IgD-negative memory B cell (primary cell): ENCODE measurements around the gene ZFAND2A. TPM values are rescaled to one million over a fixed set of nuclear protein-coding genes. Genes with fewer than 3 reads are reported as not detected.
"Not testable (repeated sequence)": the region's sequence is repeated elsewhere in the genome, so short reads cannot be mapped to it uniquely, and the experiment has no call there.

Source experiments
- H3K27ac Mint-ChIP-seq, 3 donors: one replicate each; pipeline ENCODE4 v1.8.0; 2020 to 2022; ENCODE audit warnings: mild to moderate bottlenecking in 3 of 3, mixed read lengths in 3 of 3, moderate library complexity in 1 of 3
- H3K27me3 Mint-ChIP-seq: one replicate; pipeline ENCODE4 v1.8.0; 2021; ENCODE audit warnings: mixed read lengths
- H3K36me3 Mint-ChIP-seq: one replicate; pipeline ENCODE4 v1.8.0; 2020; ENCODE audit warnings: mild to moderate bottlenecking, mixed read lengths
- H3K4me1 Mint-ChIP-seq, 3 donors: one replicate each; pipeline ENCODE4 v1.8.0; 2020 to 2022; ENCODE audit warnings: mixed read lengths in 3 of 3, mild to moderate bottlenecking in 1 of 3
- H3K4me3 Mint-ChIP-seq, 4 donors: one replicate each; pipeline ENCODE4 v1.8.0; 2020 to 2022; ENCODE audit warnings: mild to moderate bottlenecking in 4 of 4, mixed read lengths in 4 of 4, moderate library complexity in 3 of 4
- H3K9me3 Mint-ChIP-seq, 3 donors: one replicate each; pipeline ENCODE4 v1.8.0; 2020 to 2021; ENCODE audit warnings: mixed read lengths in 3 of 3, mild to moderate bottlenecking in 1 of 3
- polyA plus RNA-seq: library from polyadenylated mRNA; unstranded; fragments of 300-500 nt; fragmentation: Illumina TruSeq; gene quantifications from one replicate; pipeline ENCODE4 v1.2.3, GENCODE V29; 2021

The ZFAND2A gene, protein sequence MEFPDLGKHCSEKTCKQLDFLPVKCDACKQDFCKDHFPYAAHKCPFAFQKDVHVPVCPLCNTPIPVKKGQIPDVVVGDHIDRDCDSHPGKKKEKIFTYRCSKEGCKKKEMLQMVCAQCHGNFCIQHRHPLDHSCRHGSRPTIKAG
- polyA plus RNA-seq: 51.1 TPM

DNA sequence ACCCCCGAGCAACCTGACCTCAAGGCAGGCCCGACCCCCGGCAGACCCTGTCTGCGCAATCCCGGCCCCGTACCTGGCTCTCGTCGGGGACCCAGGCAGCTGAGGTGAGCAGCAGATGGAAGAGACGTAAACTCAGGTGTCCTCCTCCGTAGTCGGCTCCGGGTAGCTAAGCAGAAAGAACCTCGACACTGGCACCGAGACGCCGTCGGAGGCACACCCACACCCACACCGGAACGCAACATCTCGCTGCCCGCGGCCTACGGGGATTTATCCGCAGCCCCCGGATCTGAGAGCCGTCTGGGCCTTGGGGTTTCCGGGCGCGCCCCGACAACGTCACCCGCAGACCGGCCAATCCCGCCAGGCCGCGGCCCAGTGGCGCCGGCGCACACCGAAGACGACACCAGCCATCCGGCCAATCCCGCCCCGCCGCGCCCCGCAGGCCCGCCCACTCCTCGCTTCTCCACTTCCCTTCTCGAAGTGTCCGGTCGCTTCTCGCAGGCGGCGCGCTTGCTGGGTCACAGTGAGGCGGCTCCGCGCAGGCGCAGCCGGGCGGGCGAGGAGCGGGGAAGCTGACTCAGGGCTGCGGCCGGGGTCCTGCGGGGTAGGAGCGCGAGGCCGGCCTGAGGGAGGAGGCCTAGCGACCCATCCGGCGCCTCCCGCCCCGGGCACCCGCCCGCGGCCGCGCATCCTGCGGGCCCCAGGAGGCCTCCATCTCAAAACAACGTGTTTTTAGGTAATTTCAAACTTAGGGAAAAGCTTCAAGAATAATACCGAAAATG lies at the start of gene ZFAND2A:
ZFAND2A (minus strand) TSS at position 306 of the 779 bp plus-strand sequence. CDS start 1,984 bp downstream, outside the sequence.
- H3K9me3 Mint-ChIP-seq: no peaks in the 10 kb centered on the region

DNA sequence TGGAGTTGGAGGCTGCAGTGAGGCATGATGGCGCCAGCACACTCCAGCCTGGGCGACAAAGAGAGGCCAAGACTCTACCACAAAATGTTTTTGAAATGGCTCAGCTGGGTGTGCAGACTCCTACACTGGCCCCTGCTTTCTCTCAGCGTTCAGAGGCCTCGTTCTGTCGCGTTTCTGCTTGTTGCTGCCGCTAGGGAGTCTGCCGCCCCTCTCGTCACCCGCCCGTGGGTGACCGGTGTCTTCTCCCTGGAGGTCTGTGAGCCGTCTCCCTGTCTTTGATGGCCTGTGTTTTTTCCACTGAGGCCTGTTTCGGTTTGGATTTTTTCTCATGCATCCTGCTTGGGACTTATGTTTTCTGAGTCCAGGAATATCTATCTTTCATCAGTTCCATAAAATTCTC lies 49.1 kb upstream of the ZFAND2A start:
- Mint-ChIP-seq H3K4me3 (no peak overlapping the region), H3K27me3 (peaks cover 19% of the 10 kb centered on the region), H3K27ac (no peak overlapping the region), H3K36me3 (no peaks in the 10 kb centered on the region), H3K9me3 (no peaks in the 10 kb centered on the region), H3K4me1 (no peaks in the 10 kb centered on the region)

More for the DNA sequence above, at the start of gene ZFAND2A:
- Mint-ChIP-seq H3K27me3 (no peaks in the 10 kb centered on the region), H3K4me1 (peaks cover 17 to 21% (median 20%) of the 10 kb centered on the region in 3 donors), H3K4me3 (peak within 1 kb of the TSS; percentile 88 to 94 (median 92)), H3K27ac (peak within 1 kb of the TSS; percentile 74 to 93 (median 89)), H3K36me3 (peaks cover 3% of the 10 kb centered on the region)

- H3K36me3 Mint-ChIP-seq, H3K9me3 Mint-ChIP-seq, H3K4me1 Mint-ChIP-seq, H3K27ac Mint-ChIP-seq, H3K4me3 Mint-ChIP-seq: not testable (repeated sequence)
- peaks cover 16% of the 10 kb centered on the region for H3K27me3 Mint-ChIP-seq
Measured at GRCh38 chr7:1205742-1206141, 45.7 kb upstream of the ZFAND2A start.

- no peaks in the 10 kb centered on the region for H3K9me3 Mint-ChIP-seq
- H3K4me3 Mint-ChIP-seq: no peak overlapping the region
- peaks cover 6% of the 10 kb centered on the region for H3K27me3 Mint-ChIP-seq
- H3K4me1 Mint-ChIP-seq: no peaks in the 10 kb centered on the region
- H3K27ac Mint-ChIP-seq: no peak overlapping the region
- no peaks in the 10 kb centered on the region for H3K36me3 Mint-ChIP-seq
Measured at GRCh38 chr7:1204460-1205140, 44.6 kb upstream of the ZFAND2A start.

DNA sequence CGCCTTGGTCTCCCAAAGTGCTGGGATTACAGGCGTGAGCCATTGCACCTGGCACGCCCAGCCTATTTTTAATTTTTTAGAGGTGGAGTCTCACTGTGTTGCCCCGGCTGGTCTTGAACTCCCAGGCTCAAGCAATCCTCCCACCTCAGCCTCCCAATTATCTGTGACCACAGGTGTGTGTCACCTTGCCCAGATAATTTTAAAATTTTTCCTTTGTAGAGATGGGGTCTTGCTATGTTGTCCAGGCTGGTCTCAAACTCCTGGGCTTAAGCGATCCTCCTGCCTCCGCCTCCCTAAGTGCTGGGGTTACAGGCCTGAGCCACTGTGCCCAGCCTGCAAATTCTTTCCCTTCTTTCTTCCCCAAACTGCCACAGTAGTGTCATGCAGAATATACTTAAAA lies 42.9 kb upstream of the ZFAND2A start:
- not testable (repeated sequence) for H3K9me3 Mint-ChIP-seq, H3K4me3 Mint-ChIP-seq, H3K36me3 Mint-ChIP-seq, H3K4me1 Mint-ChIP-seq, H3K27ac Mint-ChIP-seq, H3K27me3 Mint-ChIP-seq

DNA sequence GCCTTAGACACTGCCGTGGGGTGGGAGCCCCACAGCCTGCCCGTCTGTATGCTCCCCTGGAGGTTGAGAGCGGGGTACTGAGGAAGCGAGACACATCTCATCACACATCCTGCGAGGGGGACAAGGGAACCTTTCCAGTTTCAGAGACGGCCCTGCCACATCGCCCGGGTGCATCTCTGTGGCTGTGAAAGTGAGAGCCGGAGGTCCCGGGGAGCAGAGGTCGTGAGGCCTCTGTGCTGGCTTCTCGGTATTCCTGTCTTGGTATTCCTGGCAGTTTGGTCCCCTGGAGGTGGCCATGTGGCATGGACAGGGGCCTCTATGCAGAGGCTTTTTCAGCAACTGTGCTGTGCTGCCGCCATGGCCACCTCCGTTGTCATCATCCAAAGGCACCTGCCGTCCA lies 41.9 kb upstream of the ZFAND2A start:
- Mint-ChIP-seq H3K4me3 (no peak overlapping the region), H3K36me3 (no peaks in the 10 kb centered on the region), H3K4me1 (no peaks in the 10 kb centered on the region), H3K9me3 (no peaks in the 10 kb centered on the region), H3K27ac (no peak overlapping the region), H3K27me3 (no peaks in the 10 kb centered on the region)

GRCh38 chr7:1200045-1200444 lies 40.0 kb upstream of the ZFAND2A start:
- Mint-ChIP-seq H3K27ac (no peak overlapping the region), H3K4me1 (no peaks in the 10 kb centered on the region), H3K27me3 (peaks cover 2% of the 10 kb centered on the region), H3K36me3 (no peaks in the 10 kb centered on the region), H3K4me3 (no peak overlapping the region), H3K9me3 (no peaks in the 10 kb centered on the region)

- Mint-ChIP-seq H3K36me3 (no peaks in the 10 kb centered on the region), H3K27me3 (peaks cover 7% of the 10 kb centered on the region), H3K4me3 (no peak overlapping the region), H3K9me3 (no peaks in the 10 kb centered on the region), H3K4me1 (no peaks in the 10 kb centered on the region), H3K27ac (no peak overlapping the region)
Measured at GRCh38 chr7:1197997-1198625, 38.1 kb upstream of the ZFAND2A start.

DNA sequence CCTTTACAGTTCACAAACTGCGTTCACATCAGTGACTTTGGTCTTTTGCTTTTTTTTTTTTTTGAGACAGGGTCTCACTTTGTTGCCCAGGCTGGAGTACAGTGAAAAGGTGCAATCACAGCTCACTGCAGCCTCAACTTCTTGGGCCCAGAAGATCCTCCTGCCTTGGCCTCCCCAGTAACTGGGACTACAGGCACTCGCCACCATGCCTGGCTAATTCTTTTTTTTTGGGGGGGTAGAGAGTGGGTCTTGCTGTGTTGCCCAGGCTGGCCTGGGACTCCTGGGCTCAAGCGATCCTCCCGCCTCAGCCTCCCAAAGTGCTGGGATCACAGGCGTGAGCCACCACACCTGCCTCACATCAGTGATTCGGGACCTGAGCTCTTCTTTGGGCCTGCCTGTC lies 37.0 kb upstream of the ZFAND2A start:
- H3K4me3 Mint-ChIP-seq: no peak overlapping the region
- H3K9me3 Mint-ChIP-seq: no peaks in the 10 kb centered on the region
- H3K36me3 Mint-ChIP-seq: peaks cover 2% of the 10 kb centered on the region
- H3K27ac Mint-ChIP-seq: no peak overlapping the region
- peaks cover 0 to 2% (median 0%) of the 10 kb centered on the region in 3 donors for H3K4me1 Mint-ChIP-seq
- H3K27me3 Mint-ChIP-seq: peaks cover 13% of the 10 kb centered on the region

DNA sequence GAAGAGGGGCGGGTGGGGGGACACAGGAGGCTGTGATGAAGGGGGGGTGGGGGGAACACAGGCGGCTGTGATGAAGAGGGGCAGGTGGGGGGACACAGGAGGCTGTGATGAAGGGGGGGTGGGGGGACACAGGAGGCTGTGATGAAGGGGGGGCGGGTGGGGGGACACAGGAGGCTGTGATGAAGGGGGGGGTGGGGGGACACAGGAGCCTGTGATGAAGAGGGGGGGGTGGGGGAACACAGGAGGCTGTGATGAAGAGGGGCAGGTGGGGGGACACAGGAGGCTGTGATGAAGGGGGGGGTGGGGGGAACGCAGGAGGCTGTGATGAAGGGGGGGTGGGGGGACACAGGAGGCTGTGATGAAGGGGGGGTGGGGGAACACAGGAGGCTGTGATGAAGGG lies 36.4 kb upstream of the ZFAND2A start:
- H3K4me1 Mint-ChIP-seq, H3K4me3 Mint-ChIP-seq, H3K36me3 Mint-ChIP-seq, H3K9me3 Mint-ChIP-seq, H3K27ac Mint-ChIP-seq: not testable (repeated sequence)
- peaks cover 18% of the 10 kb centered on the region for H3K27me3 Mint-ChIP-seq

- Mint-ChIP-seq H3K4me1 (peaks cover 0 to 2% (median 0%) of the 10 kb centered on the region in 3 donors), H3K27me3 (peaks cover 20% of the 10 kb centered on the region), H3K36me3 (peaks cover 2% of the 10 kb centered on the region), H3K4me3 (no peak overlapping the region), H3K9me3 (peaks cover 0 to 2% (median 0%) of the 10 kb centered on the region in 3 donors), H3K27ac (no peak overlapping the region)
Measured at GRCh38 chr7:1193593-1194424, 33.8 kb upstream of the ZFAND2A start.

DNA sequence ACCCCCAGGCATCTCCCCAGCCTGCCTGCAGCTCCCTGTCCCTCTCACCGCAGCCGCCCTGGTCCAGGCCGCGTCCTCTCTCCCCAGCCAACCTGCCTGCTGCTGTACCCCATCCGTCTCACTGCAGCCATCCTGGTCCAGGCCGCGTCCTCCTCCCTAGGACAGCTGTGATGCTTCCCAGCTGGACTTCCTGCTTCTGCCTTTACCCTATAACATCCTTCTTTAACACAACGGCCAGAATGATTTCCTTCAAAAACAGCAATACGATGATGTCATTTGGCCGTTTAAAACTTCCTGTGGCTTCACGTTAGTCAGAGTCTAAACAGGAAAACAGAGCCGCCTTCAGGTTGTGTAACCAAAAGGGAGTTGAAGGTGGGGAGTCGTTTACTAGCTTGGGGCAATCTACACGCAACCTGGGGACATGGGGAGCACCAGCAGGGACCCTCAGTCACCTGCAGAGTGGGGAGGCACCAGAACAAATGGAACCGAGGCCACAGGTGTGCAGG lies 32.2 kb upstream of the ZFAND2A start:
- Mint-ChIP-seq H3K36me3 (peaks cover 2% of the 10 kb centered on the region), H3K27ac (no peak overlapping the region), H3K4me1 (peaks cover 0 to 2% (median 0%) of the 10 kb centered on the region in 3 donors), H3K27me3 (peaks cover 22% of the 10 kb centered on the region), H3K9me3 (peaks cover 0 to 2% (median 0%) of the 10 kb centered on the region in 3 donors), H3K4me3 (no peak overlapping the region)

- peaks cover 0 to 2% (median 0%) of the 10 kb centered on the region in 3 donors for H3K9me3 Mint-ChIP-seq
- peaks cover 0 to 2% (median 0%) of the 10 kb centered on the region in 3 donors for H3K4me1 Mint-ChIP-seq
- H3K36me3 Mint-ChIP-seq: peaks cover 4% of the 10 kb centered on the region
- H3K27ac Mint-ChIP-seq: no peak overlapping the region
- H3K27me3 Mint-ChIP-seq: peaks cover 29% of the 10 kb centered on the region
- H3K4me3 Mint-ChIP-seq: no peak overlapping the region
Measured at GRCh38 chr7:1189986-1190772, 30.2 kb upstream of the ZFAND2A start.
